ENCODE data around the gene SAMMSON. TPM values are rescaled to one million over a fixed set of nuclear protein-coding genes. Genes with fewer than 3 reads are reported as not detected.

Gene SAMMSON
- total and polyA plus RNA-seq, 2 of the 4 experiments (the other 2 are of a cell fraction) = not detected

DNA sequence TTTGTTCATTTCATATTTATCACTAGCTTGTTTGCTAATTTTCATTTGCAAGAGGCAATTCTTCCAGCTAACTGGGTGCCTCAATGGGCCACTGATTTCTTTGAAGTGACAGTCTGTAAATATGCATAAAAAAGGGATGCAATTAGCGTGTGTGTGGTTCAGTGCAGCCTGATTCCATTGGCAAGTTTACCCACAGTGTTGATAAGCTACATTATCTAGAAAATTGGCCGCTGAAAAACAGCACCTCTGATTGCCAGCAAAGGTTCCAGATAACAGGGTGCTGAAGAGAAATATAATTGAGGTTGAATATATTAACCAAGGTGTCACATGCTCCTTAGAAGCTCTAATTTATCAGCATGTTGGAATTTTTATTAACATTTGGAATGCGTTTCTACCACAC, 76.9 kb downstream of the SAMMSON start:
- no TSS peak for BruUV-seq (replicated peaks)
- H3K4me2 ChIP-seq (ENCODE audit: low read depth, low read length) = no peak overlapping the region
- DNase-seq = no peak
- no peak overlapping the region for H3K14ac ChIP-seq (replicated peaks; ENCODE audit: low read depth, low read length)
- H3K36me3 ChIP-seq (ENCODE audit: control insufficient read depth, insufficient read depth, low read length) = no peaks in the 10 kb centered on the region
- no peak overlapping the region for H3K4me3 ChIP-seq (ENCODE audit: insufficient read depth, low read depth, low read length)
- no peak overlapping the region for H2AFZ ChIP-seq (replicated peaks; ENCODE audit: low read length, poor library complexity)
- ChIA-PET POLR2A (ENCODE audit: unreplicated experiment) (no interaction called here), CTCF (interaction anchor here (1.2 kb wide), 1 partner anchor 14 kb away, joined by 5 read pairs; no protein-coding TSS in a partner anchor)
- H2BK20ac ChIP-seq (ENCODE audit: low read depth, low read length) = no peak overlapping the region
- no peaks in the 10 kb centered on the region for H3K79me1 ChIP-seq (ENCODE audit: low read depth in 1 of 2, low read length in 2 of 2)
- in situ Hi-C loops (cut with MboI; ENCODE audit: low sequenced_read_pairs) = no loop called here
- H2AK9ac ChIP-seq (replicated peaks; ENCODE audit: low read depth, low read length, poor library complexity) = no peak overlapping the region
- TF ChIP-seq ELK1 (IDR thresholded peaks at IDR 0.05; ENCODE audit: borderline replicate concordance, low read depth, low read length) (no peak), NFE2L2 (IDR thresholded peaks at IDR 0.05; ENCODE audit: low read depth, low read length) (no peak), MAFK (IDR thresholded peaks at IDR 0.05; ENCODE audit: low read depth, low read length) (no peak), CHD1 (IDR thresholded peaks at IDR 0.05; ENCODE audit: low read depth, low read length) (no peak), FOS (IDR thresholded peaks at IDR 0.05; ENCODE audit: low read depth, low read length) (no peak), MXI1 (IDR thresholded peaks at IDR 0.05; ENCODE audit: borderline replicate concordance, low read depth, low read length) (no peak), RAD21 (IDR thresholded peaks at IDR 0.05; ENCODE audit: low read length) (no peak), RFX5 (IDR thresholded peaks at IDR 0.05; ENCODE audit: low read depth, low read length) (no peak)
- TF ChIP-seq, protein P1, sequence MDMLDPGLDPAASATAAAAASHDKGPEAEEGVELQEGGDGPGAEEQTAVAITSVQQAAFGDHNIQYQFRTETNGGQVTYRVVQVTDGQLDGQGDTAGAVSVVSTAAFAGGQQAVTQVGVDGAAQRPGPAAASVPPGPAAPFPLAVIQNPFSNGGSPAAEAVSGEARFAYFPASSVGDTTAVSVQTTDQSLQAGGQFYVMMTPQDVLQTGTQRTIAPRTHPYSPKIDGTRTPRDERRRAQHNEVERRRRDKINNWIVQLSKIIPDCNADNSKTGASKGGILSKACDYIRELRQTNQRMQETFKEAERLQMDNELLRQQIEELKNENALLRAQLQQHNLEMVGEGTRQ (IDR thresholded peaks at IDR 0.05; ENCODE audit: low read depth, low read length) = no peak
- H2BK5ac ChIP-seq (ENCODE audit: low read depth, low read length, poor library complexity, severe bottlenecking) = no peak overlapping the region
- no CpG with 5 or more reads among the region's 3 CpGs for WGBS, 2 experiments (ENCODE audit: extremely low coverage in 2 of 2, insufficient read length in 1 of 2)
- no peak overlapping the region for H2BK120ac ChIP-seq (ENCODE audit: low read depth, low read length)
- no peak overlapping the region for H4K91ac ChIP-seq (ENCODE audit: insufficient read depth, low read depth, low read length)
- no peaks in the 10 kb centered on the region for H3K4me1 ChIP-seq (ENCODE audit: control insufficient read depth, insufficient read depth, low read length)
- no peak overlapping the region for H3K9ac ChIP-seq (ENCODE audit: low read depth, low read length)
- H3K4ac ChIP-seq (ENCODE audit: low read depth, low read length) = no peak overlapping the region
- H3K9me1 ChIP-seq (ENCODE audit: insufficient read depth, low read length) = no peaks in the 10 kb centered on the region
- H2BK15ac ChIP-seq (ENCODE audit: low read depth, low read length) = no peak overlapping the region
- dilution Hi-C loops (cut with HindIII; ENCODE audit: low sequenced_read_pairs, unreplicated experiment) = no loop called here
- ATAC-seq (ENCODE audit: low read depth) = no peak
- no peak overlapping the region for H3K18ac ChIP-seq (ENCODE audit: low read depth, low read length)
- intact Hi-C loops (cut with micrococcal nuclease) = loop anchor here (10.0 kb wide), 1 partner anchor 438 kb away; no protein-coding TSS in a partner anchor
- H3K23ac ChIP-seq (ENCODE audit: low read depth, low read length) = no peak overlapping the region
- H3K56ac ChIP-seq (ENCODE audit: extremely low read depth, insufficient read depth, low read length) = no peak overlapping the region
- peaks cover 20% of the 10 kb centered on the region for H3K27me3 ChIP-seq (ENCODE audit: control insufficient read depth, insufficient read depth, low read length)
- no peak overlapping the region for H3K27ac ChIP-seq (ENCODE audit: insufficient read depth, low read length)
- H4K5ac ChIP-seq (ENCODE audit: low read depth, low read length) = no peak overlapping the region
- H4K20me1 ChIP-seq (ENCODE audit: insufficient read depth, low read length) = no peaks in the 10 kb centered on the region
- H4K8ac ChIP-seq (ENCODE audit: low read depth in 2 of 2, low read length in 2 of 2) = no peak overlapping the region
- H2AK5ac ChIP-seq (ENCODE audit: low read depth, low read length) = no peak overlapping the region
- no peaks in the 10 kb centered on the region for H3K9me3 ChIP-seq (ENCODE audit: control insufficient read depth, insufficient read depth, low read length)
